IMR-90 (cell line): ENCODE measurements around the gene KPRP. TPM values are rescaled to one million over a fixed set of nuclear protein-coding genes. Genes with fewer than 3 reads are reported as not detected.

Experiments
- ATAC-seq: fragments of 200-7000 bp; cut with Tn5 transposase; 2 replicates; pipeline ENCODE4 v1.9.1; 2020; ENCODE audit warnings: low read depth, mild to moderate bottlenecking, moderate library complexity
- BruUV-seq: library from RNA; stranded (reverse); fragments of 400-500 nt; replicated peaks from 2 replicates; lab custom pipeline; 2021; lab: Mats Ljungman, UMichigan
- CTCF ChIA-PET: fragments of 300-600 bp; formaldehyde crosslinking; extraction: SDS; loops from one replicate; lab custom pipeline; 2021; ENCODE audit warnings: antibody characterized with exemption; lab: Yijun Ruan, JAX
- POLR2A ChIA-PET: fragments of 300-600 bp; sonication (Branson Sonifier 250); formaldehyde crosslinking; loops from one replicate; lab custom pipeline; 2022; ENCODE audit warnings: antibody characterized with exemption; ENCODE audit not compliant: unreplicated experiment; lab: Charles Lee
- DNase-seq: peaks from one replicate; pipeline ENCODE4 v3.0.0; 2013
- H2AFZ ChIP-seq: replicated peaks from 2 replicates; pipeline ENCODE3; 2013; ENCODE audit warnings: low read length, mild to moderate bottlenecking; ENCODE audit not compliant: poor library complexity
- H2AK5ac ChIP-seq: 2 replicates; pipeline ENCODE4 v1.6.1; 2013; ENCODE audit warnings: low read depth, low read length, inconsistent platforms
- H2AK9ac ChIP-seq: replicated peaks from 2 replicates; pipeline ENCODE3; 2013; ENCODE audit warnings: mild to moderate bottlenecking, low read depth, low read length, moderate library complexity; ENCODE audit not compliant: poor library complexity
- H2BK120ac ChIP-seq: 2 replicates; pipeline ENCODE4 v1.6.1; 2013; ENCODE audit warnings: low read depth, low read length, inconsistent platforms
- H2BK15ac ChIP-seq: 3 replicates; pipeline ENCODE4 v1.6.1; 2013; ENCODE audit warnings: low read depth, low read length, inconsistent platforms
- H2BK20ac ChIP-seq: 2 replicates; pipeline ENCODE4 v1.6.1; 2013; ENCODE audit warnings: low read depth, mild to moderate bottlenecking, inconsistent platforms, low read length, moderate library complexity
- H2BK5ac ChIP-seq: 2 replicates; pipeline ENCODE4 v1.6.1; 2013; ENCODE audit warnings: mild to moderate bottlenecking, low read depth, low read length, inconsistent platforms; ENCODE audit not compliant: poor library complexity, severe bottlenecking
- H3K14ac ChIP-seq: replicated peaks from 2 replicates; pipeline ENCODE4 v1.6.1; 2013; ENCODE audit warnings: low read depth, low read length, inconsistent platforms
- H3K18ac ChIP-seq: 2 replicates; pipeline ENCODE4 v1.6.1; 2013; ENCODE audit warnings: low read depth, low read length, control low read depth
- H3K23ac ChIP-seq: 2 replicates; pipeline ENCODE4 v1.6.1; 2013; ENCODE audit warnings: low read depth, low read length, inconsistent platforms
- H3K27ac ChIP-seq: 2 replicates; pipeline ENCODE4 v1.5.1; 2013; ENCODE audit warnings: mild to moderate bottlenecking, control low read depth, low read length; ENCODE audit not compliant: insufficient read depth
- H3K27me3 ChIP-seq: 2 replicates; pipeline ENCODE4 v1.6.1; 2013; ENCODE audit warnings: low read length; ENCODE audit not compliant: control insufficient read depth, insufficient read depth
- H3K36me3 ChIP-seq: 2 replicates; pipeline ENCODE4 v1.6.1; 2013; ENCODE audit warnings: low read length, mixed read lengths; ENCODE audit not compliant: control insufficient read depth, insufficient read depth
- H3K4ac ChIP-seq: 2 replicates; pipeline ENCODE4 v1.6.1; 2013; ENCODE audit warnings: low read depth, low read length, inconsistent platforms
- H3K4me1 ChIP-seq: 2 replicates; pipeline ENCODE4 v1.6.1; 2013; ENCODE audit warnings: low read length, mixed read lengths; ENCODE audit not compliant: control insufficient read depth, insufficient read depth
- H3K4me2 ChIP-seq: 2 replicates; pipeline ENCODE4 v1.6.1; 2013; ENCODE audit warnings: low read depth, mild to moderate bottlenecking, control low read depth, low read length, moderate library complexity
- H3K4me3 ChIP-seq: 2 replicates; pipeline ENCODE4 v1.5.1; 2013; ENCODE audit warnings: low read depth, mild to moderate bottlenecking, control low read depth, low read length, moderate library complexity; ENCODE audit not compliant: insufficient read depth
- H3K56ac ChIP-seq: 2 replicates; pipeline ENCODE4 v1.6.1; 2013; ENCODE audit warnings: low read length, inconsistent platforms; ENCODE audit not compliant: insufficient read depth; ENCODE audit errors: extremely low read depth
- H3K79me1 ChIP-seq, 2 experiments: 2 replicates each; pipeline ENCODE4 v1.6.1; 2013; ENCODE audit warnings: low read length in 2 of 2, inconsistent platforms in 1 of 2, low read depth in 1 of 2
- H3K9ac ChIP-seq: 2 replicates; pipeline ENCODE4 v1.6.1; 2013; ENCODE audit warnings: low read depth, low read length, control low read depth
- H3K9me1 ChIP-seq: 2 replicates; pipeline ENCODE4 v1.6.1; 2013; ENCODE audit warnings: low read length, inconsistent platforms; ENCODE audit not compliant: insufficient read depth
- H3K9me3 ChIP-seq: 2 replicates; pipeline ENCODE4 v1.6.1; 2013; ENCODE audit warnings: low read length; ENCODE audit not compliant: control insufficient read depth, insufficient read depth
- H4K20me1 ChIP-seq: 2 replicates; pipeline ENCODE4 v1.6.1; 2013; ENCODE audit warnings: low read length, inconsistent platforms; ENCODE audit not compliant: insufficient read depth
- H4K5ac ChIP-seq: 2 replicates; pipeline ENCODE4 v1.6.1; 2013; ENCODE audit warnings: mild to moderate bottlenecking, low read depth, low read length, control low read depth
- H4K8ac ChIP-seq, 2 experiments: 2 replicates each; pipeline ENCODE4 v1.6.1; 2013; ENCODE audit warnings: low read depth in 2 of 2, low read length in 2 of 2, control low read depth in 1 of 2, inconsistent platforms in 1 of 2
- H4K91ac ChIP-seq: 2 replicates; pipeline ENCODE4 v1.6.1; 2013; ENCODE audit warnings: low read depth, low read length, inconsistent platforms; ENCODE audit not compliant: insufficient read depth
- CHD1 ChIP-seq: IDR thresholded peaks from 2 replicates; pipeline ENCODE4 v1.6.1; 2012; ENCODE audit warnings: low read depth, low read length, improper control_type of control experiment
- CTCF ChIP-seq: conservative IDR thresholded peaks from 2 replicates; pipeline ENCODE4 v1.5.1; 2012; ENCODE audit warnings: mild to moderate bottlenecking, low read depth, low read length, improper control_type of control experiment
- MAFK ChIP-seq: IDR thresholded peaks from 2 replicates; pipeline ENCODE4 v1.6.1; 2012; ENCODE audit warnings: low read depth, low read length, improper control_type of control experiment
- MAZ ChIP-seq: IDR thresholded peaks from 2 replicates; pipeline ENCODE4 v1.6.1; 2012; ENCODE audit warnings: low read depth, mild to moderate bottlenecking, low read length, improper control_type of control experiment, moderate library complexity, borderline replicate concordance
- RAD21 ChIP-seq: IDR thresholded peaks from 2 replicates; pipeline ENCODE4 v1.6.1; 2012; ENCODE audit warnings: low read length, improper control_type of control experiment
- SMC3 ChIP-seq: fragments of 150-350 bp; IDR thresholded peaks from 2 replicates; pipeline ENCODE4 v1.6.1; 2016; ENCODE audit warnings: low read depth, mild to moderate bottlenecking, antibody characterized with exemption, low read length, moderate library complexity
- USF2 ChIP-seq: fragments of 150-350 bp; IDR thresholded peaks from 2 replicates; pipeline ENCODE4 v1.6.1; 2017; ENCODE audit warnings: mild to moderate bottlenecking, antibody characterized with exemption, low read length, low read depth
- WGBS, 2 experiments: methylation state at CpG; one replicate each; pipeline versions ENCODE4 v1.1.5 to v1.1.7; 2013; ENCODE audit warnings: missing lambda C conversion rate in 2 of 2; ENCODE audit not compliant: insufficient read length in 1 of 2; ENCODE audit errors: extremely low coverage in 2 of 2; 5-methylcytosine and 5-hydroxymethylcytosine counted together
- dilution Hi-C: fragments of 300-500 bp; cut with HindIII; formaldehyde crosslinking; loops from one replicate; pipeline ENCODE4 v1.14.3; 2018; ENCODE audit warnings: low sequenced_read_pairs; ENCODE audit not compliant: unreplicated experiment
- in situ Hi-C: fragments of 300-500 bp; cut with MboI; formaldehyde crosslinking; loops from 3 replicates; pipeline ENCODE4 v1.14.3; 2019; ENCODE audit warnings: low sequenced_read_pairs, inconsistent platforms, mixed read lengths
- intact Hi-C: fragments of 100-400 bp; cut with micrococcal nuclease; formaldehyde crosslinking; loops from 2 replicates; pipeline ENCODE4 v1.10.0; 2022
- polyA plus RNA-seq, 3 experiments: library from polyadenylated mRNA; depleted of rRNA; stranded (reverse); fragments of >200 nt; gene quantifications; 2 replicates each; pipeline ENCODE4 v1.2.3, GENCODE V29; 2012; ENCODE audit warnings: low replicate concordance in 1 of 3
- total RNA-seq: library from RNA; depleted of rRNA; stranded (reverse); fragments of >200 nt; gene quantifications from 2 replicates; pipeline ENCODE4 v1.2.3, GENCODE V29; 2012

Gene KPRP
- total and polyA plus RNA-seq, 2 of the 4 experiments (the other 2 are of a cell fraction): not detected

- no peak overlapping the region for H2BK5ac ChIP-seq
- no CpG with 5 or more reads among the region's 5 CpGs for WGBS, 2 experiments
- H3K27ac ChIP-seq: no peak overlapping the region
- H3K23ac ChIP-seq: no peak overlapping the region
- CTCF ChIA-PET: no interaction called here
- no peak overlapping the region for H2AFZ ChIP-seq
- H3K36me3 ChIP-seq: no peaks in the 10 kb centered on the region
- H3K9me3 ChIP-seq: no peaks in the 10 kb centered on the region
- H4K20me1 ChIP-seq: no peaks in the 10 kb centered on the region
- DNase-seq: no peak
- no peak for TF ChIP-seq RAD21
- TF ChIP-seq USF2: no peak
- TF ChIP-seq SMC3: no peak
- TF ChIP-seq MAZ: no peak
- TF ChIP-seq MAFK: no peak
- TF ChIP-seq CTCF: no peak
- no peak for TF ChIP-seq CHD1
- H2AK9ac ChIP-seq: no peak overlapping the region
- H3K4me2 ChIP-seq: no peak overlapping the region
- H3K9me1 ChIP-seq: no peaks in the 10 kb centered on the region
- no peak overlapping the region for H3K14ac ChIP-seq
- no peak overlapping the region for H4K8ac ChIP-seq
- H3K9ac ChIP-seq: no peak overlapping the region
- no peak overlapping the region for H2BK20ac ChIP-seq
- no peak overlapping the region for H3K18ac ChIP-seq
- H3K27me3 ChIP-seq: no peaks in the 10 kb centered on the region
- no peak overlapping the region for H2BK15ac ChIP-seq
- POLR2A ChIA-PET: no interaction called here
- no peak overlapping the region for H3K56ac ChIP-seq
- no peak for ATAC-seq
- H4K91ac ChIP-seq: no peak overlapping the region
- no peaks in the 10 kb centered on the region for H3K79me1 ChIP-seq
- no peak overlapping the region for H4K5ac ChIP-seq
- intact Hi-C loops (no loop called here), dilution Hi-C loops (no loop called here), in situ Hi-C loops (no loop called here)
- no peak overlapping the region for H3K4me3 ChIP-seq
- H2AK5ac ChIP-seq: no peak overlapping the region
- BruUV-seq: no TSS peak
- H3K4ac ChIP-seq: no peak overlapping the region
- no peak overlapping the region for H2BK120ac ChIP-seq
- H3K4me1 ChIP-seq: no peaks in the 10 kb centered on the region
Measured at GRCh38 chr1:152737997-152738396, 19.8 kb upstream of the KPRP start.
